ENCODE measurements around the gene ZNF587. TPM values are rescaled to one million over a fixed set of nuclear protein-coding genes. Genes with fewer than 3 reads are reported as not detected.
"Not testable (repeated sequence)": the region's sequence is repeated elsewhere in the genome, so short reads cannot be mapped to it uniquely, and the experiment has no call there.

Gene ZNF587
- total and polyA plus RNA-seq, 11 donors: 8.9 to 25.4 (median 15.0) TPM

DNA sequence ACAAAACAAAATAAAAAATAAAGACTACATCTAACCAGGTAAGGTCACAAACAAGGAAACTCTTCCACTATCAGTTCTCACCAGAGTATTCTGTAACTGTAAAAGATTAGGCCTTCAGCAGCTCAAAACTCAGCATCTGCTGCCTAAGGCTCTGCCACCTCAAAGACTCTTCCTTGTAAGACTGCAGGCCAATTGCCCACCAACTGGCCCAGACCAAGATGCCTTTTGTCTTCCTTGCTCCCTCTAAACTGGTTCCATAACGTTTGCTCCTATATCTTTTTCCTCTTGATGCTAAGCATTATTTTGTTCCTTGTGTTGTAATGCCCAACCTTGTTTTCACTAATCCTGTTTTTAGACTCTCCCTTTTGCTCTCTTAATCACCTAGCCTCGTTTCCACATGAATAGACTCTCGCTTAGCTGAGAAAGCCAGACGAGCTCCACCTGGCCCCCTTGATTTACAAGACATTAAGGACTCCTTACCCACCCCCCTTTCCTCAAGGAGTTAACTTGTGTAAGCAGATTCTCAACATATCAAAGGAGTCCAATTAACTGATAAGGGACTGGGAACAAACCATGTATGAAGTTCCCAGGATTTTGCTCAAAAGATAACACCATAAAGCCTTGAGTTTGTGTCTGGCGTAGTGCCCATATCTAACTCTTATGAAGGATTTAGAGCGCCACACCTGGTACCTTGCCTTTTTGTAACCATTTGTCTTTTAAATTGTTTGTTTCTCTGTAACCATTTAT is 37.7 kb downstream of the ZNF587 start:
- Histone ChIP-seq H3K27ac (peak overlapping the region in 5 of 12 donors; percentile 4 to 84 (median 77)), H3K27me3 (no peaks in the 10 kb centered on the region), H3K4me1 (peaks cover 0 to 22% (median 11%) of the 10 kb centered on the region in 12 donors), H3K4me3 (peak overlapping the region in 11 of 12 donors; percentile 66 to 91 (median 79)), H3K9me3 (peaks cover 0 to 27% (median 0%) of the 10 kb centered on the region in 12 donors), H3K36me3 (peaks cover 0 to 24% (median 8%) of the 10 kb centered on the region in 9 donors)
- DNase-seq (no peak), ATAC-seq (no peak)
- intact Hi-C loops (cut with DNase I): loop anchor here in 1 of 10 donors (10.0 kb wide), 1 partner anchor 143 kb away; the partner anchor contains the start of gene ZNF776
- no peak for TF ChIP-seq POLR2A (IDR thresholded peaks at IDR 0.05)
- TF ChIP-seq, protein P1, sequence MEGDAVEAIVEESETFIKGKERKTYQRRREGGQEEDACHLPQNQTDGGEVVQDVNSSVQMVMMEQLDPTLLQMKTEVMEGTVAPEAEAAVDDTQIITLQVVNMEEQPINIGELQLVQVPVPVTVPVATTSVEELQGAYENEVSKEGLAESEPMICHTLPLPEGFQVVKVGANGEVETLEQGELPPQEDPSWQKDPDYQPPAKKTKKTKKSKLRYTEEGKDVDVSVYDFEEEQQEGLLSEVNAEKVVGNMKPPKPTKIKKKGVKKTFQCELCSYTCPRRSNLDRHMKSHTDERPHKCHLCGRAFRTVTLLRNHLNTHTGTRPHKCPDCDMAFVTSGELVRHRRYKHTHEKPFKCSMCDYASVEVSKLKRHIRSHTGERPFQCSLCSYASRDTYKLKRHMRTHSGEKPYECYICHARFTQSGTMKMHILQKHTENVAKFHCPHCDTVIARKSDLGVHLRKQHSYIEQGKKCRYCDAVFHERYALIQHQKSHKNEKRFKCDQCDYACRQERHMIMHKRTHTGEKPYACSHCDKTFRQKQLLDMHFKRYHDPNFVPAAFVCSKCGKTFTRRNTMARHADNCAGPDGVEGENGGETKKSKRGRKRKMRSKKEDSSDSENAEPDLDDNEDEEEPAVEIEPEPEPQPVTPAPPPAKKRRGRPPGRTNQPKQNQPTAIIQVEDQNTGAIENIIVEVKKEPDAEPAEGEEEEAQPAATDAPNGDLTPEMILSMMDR (IDR thresholded peaks at IDR 0.05): no peak
- 18 to 27% (median 22%) methylated on average over 6 of the region's 6 CpGs for WGBS, 4 donors

DNA sequence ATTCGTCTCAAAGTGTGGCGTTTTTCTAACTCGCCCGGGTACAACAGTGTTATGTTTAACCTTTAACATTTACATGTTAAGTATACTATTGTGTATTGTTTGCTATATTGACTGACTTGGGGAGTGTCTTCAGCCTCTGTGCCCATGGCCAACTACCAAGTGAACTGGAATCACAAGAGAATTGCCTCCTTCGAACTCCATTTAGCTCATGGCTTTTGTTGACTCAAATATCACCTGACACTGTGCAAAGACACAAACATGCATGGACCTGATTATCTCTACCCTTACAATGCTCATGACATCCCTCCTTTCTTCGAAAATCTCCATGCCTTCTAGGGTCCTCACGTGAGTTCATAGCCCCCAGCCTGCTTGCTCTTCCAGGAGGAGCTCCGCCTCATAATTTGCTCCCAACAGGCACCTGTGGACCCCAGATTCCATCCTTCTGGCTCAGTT is 38.5 kb downstream of the ZNF587 start:
- TF ChIP-seq POLR2A (IDR thresholded peaks at IDR 0.05): no peak
- TF ChIP-seq, protein P1 (IDR thresholded peaks at IDR 0.05): no peak

GRCh38 chr19:57888560-57889231 is 39.0 kb downstream of the ZNF587 start, which contains the start of gene ZNF814:
Gene ZNF814 (minus strand): TSS chr19:57889037. CDS start chr19:57888802, 235 bp downstream.
- Histone ChIP-seq H3K4me3 (peak within 1 kb of the TSS; percentile 25 to 91 (median 78)), H3K9me3 (peaks cover 0 to 24% (median 0%) of the 10 kb centered on the region in 12 donors), H3K27ac (peak within 1 kb of the TSS in 11 of 12 donors; percentile 56 to 84 (median 77)), H3K36me3 (peaks cover 0 to 16% (median 4%) of the 10 kb centered on the region in 9 donors), H3K4me1 (peaks cover 0 to 22% (median 11%) of the 10 kb centered on the region in 12 donors), H3K27me3 (no peaks in the 10 kb centered on the region)
- ATAC-seq (peak; percentile 91 to 96 (median 94)), DNase-seq (peak; percentile 86 to 90 (median 88))
- intact Hi-C loops (cut with DNase I): loop anchor here in 1 of 10 donors (10.0 kb wide), 1 partner anchor 144 kb away; the partner anchor contains the start of gene ZNF776
- TF ChIP-seq POLR2A (IDR thresholded peaks at IDR 0.05): peak in 1 of 2 donors; percentile 25
- TF ChIP-seq, protein P1 (IDR thresholded peaks at IDR 0.05): peak; percentile 24 to 77 (median 49)
- WGBS, 4 donors: 1% methylated on average over 41 to 43 of the region's 43 CpGs

More for the DNA sequence above, 38.5 kb downstream of the ZNF587 start:
- Histone ChIP-seq H3K4me1 (peaks cover 0 to 22% (median 11%) of the 10 kb centered on the region in 12 donors), H3K4me3 (peak overlapping the region; percentile 25 to 91 (median 78)), H3K27me3 (no peaks in the 10 kb centered on the region), H3K27ac (peak overlapping the region in 10 of 12 donors; percentile 58 to 84 (median 78)), H3K36me3 (peaks cover 0 to 21% (median 7%) of the 10 kb centered on the region in 9 donors), H3K9me3 (peaks cover 0 to 27% (median 0%) of the 10 kb centered on the region in 12 donors)
- intact Hi-C loops (cut with DNase I): loop anchor here in 1 of 10 donors (10.0 kb wide), 1 partner anchor 143 kb away; the partner anchor contains the start of gene ZNF776
- DNase-seq: no peak
- ATAC-seq: peak in 1 of 4 donors; percentile 4
- 3 to 10% (median 8%) methylated on average over 8 of the region's 8 CpGs for WGBS, 4 donors

DNA sequence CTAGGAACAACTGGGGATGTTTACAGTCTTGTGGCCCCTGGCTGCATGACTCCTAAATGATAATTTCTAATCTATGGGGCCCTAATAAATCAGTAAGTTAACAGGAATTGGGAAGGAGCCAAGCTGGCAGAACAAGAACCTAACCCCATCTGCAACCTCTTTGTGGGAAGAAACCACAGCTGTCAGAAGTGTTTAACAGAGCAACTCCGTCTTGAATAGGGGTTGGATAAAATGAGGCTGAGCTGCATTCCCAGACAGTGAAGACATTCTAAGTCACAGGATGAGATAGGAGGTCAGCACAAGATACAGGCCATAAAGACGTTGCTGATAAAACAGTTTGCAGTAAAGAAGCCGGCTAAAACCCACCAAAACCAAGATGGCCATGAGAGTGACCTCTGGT is 41.0 kb downstream of the ZNF587 start:
- WGBS, 4 donors: 33 to 52% (median 43%) methylated on average over 3 of the region's 3 CpGs
- DNase-seq, H3K9me3 ChIP-seq, H3K27me3 ChIP-seq, ATAC-seq, H3K4me3 ChIP-seq, H3K36me3 ChIP-seq, H3K27ac ChIP-seq: not testable (repeated sequence)
- peaks cover 0 to 22% (median 10%) of the 10 kb centered on the region in 12 donors for H3K4me1 ChIP-seq
- intact Hi-C loops (cut with DNase I): loop anchor here in 2 of 10 donors (10.0 kb wide), 1 partner anchor 146 kb away; the partner anchor contains the start of gene ZNF776 (in 2 of the 2)
